Astrocyte (in vitro differentiated cells and primary cell): Measurements from ENCODE around the gene LRRC37A. TPM values are rescaled to one million over a fixed set of nuclear protein-coding genes. Genes with fewer than 3 reads are reported as not detected.

Experiments
- total RNA-seq: library from RNA; stranded (reverse); gene quantifications from 2 replicates; pipeline ENCODE4 v1.2.1, GENCODE V29; 2021

Gene LRRC37A
- total RNA-seq, 1 donor from 2014 or later, result 4.2 TPM

Other genes starting within 250 kb of the LRRC37A start
- gene KANSL1, start 101.7 kb upstream of the LRRC37A start, total RNA-seq, result 97.1 and 99.8 TPM in 2 replicates
- 10.6 and 12.2 TPM in 2 replicates for gene ARL17B, start 66.6 kb downstream of the LRRC37A start, total RNA-seq
- 10.7 and 12.3 TPM in 2 replicates for gene LRRC37A2, start 217.3 kb downstream of the LRRC37A start, total RNA-seq